Raji (cell line): ENCODE results near the gene MAB21L4.

Source experiments
- POLR2A ChIP-seq: IDR thresholded peaks from 2 replicates; pipeline ENCODE4 v1.6.1; 2011; ENCODE audit warnings: low read depth, low read length, control low read depth; ENCODE audit not compliant: insufficient read depth

MAB21L4 gene

DNA sequence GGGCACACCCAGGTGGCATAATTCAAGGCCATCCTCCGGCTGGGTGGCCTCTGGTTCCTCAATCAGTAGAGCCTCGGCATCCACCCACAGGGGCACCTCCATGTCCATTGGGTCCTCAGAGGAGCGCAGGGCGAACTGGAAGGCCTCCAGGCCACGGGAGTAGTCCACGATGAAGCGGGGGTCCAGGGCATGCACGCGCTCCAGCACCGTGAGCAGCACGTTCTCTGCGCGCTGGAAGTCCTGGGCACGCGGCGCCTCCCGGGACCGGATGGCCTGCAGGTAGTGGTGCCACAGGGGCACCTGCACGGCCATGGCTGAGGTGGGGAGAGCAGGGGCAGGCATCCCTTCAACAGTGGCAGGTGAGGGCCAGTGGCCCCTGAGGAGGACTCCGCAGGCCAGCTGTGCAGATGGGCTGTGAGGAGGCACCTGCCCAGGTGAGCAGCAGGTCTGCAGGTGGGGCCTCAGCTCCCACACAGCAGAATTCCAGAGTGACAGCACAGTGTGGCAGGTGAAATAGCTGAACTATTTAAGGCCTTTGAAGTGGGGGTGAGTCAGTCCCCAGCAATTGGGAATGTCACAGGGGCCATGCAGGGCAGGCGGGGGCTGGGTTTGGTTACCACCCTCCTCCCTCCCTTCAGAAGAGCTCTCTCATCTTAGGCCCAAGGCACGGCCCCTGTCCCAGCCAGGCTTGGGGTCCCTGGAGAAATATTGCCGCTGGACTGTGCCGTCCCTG, at the start of gene MAB21L4:
TSS of gene MAB21L4 (minus strand) at position 501 of the 733 bp plus-strand sequence. CDS start at position 342, 159 bp downstream.
- no peak for TF ChIP-seq POLR2A

DNA sequence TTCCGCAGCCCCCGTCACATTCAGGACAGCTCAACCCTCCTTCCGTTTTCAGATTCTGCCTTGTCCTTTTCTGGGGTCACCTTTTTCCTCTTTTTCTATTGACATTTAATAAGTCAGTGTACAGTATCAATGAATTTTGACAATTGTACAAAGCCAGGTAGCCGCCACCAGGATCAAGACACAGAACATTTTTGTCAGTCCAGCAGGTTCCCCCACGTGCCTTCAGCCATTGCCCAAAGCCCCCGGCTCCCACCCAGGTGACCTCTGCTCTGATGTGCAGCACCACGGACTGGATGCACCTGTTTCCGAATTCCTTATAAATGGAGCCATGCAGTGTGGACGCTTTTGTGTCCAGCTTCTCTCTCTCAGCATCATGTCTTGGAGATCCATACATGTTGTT, 40.1 kb upstream of the MAB21L4 start:
- no peak for TF ChIP-seq POLR2A

DNA sequence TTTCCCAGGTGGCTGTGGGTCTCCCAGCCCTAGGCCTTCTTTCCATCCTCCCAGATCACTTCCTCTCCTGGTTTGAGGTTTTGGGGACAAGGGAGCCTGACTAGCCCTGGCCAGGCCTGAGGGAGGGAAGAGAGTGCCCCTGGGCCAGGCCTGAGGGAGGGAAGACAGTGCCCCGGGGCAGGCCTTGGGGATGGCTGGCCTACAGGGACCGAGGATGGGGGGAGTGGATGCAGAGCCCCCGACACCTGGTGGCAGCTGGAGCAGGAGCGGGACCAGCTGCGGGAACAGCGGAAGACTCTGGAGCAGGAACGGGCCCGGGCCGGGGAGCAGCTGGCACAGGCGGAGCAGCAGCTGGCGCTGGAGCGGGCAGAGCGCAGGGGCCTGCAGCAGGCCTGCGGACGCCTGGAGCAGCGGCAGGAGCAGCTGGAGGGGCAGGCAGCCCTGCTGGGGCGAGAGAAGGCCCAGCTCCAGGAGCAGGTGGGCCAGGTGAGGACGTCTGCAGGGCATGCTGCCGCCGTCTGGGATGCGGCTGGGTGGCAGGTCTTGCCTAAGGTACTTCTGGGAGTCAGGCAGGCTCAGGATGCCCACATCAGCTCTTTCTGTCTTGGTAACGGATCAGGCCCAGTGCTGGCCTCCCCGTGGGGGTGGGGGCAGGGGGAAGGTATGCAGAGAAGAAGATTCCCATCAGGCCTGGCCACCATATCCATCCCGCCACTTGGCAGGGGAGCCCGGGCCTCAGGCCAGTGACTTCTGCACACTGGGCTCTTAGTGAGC, 39.3 kb upstream of the MAB21L4 start:
- no peak for TF ChIP-seq POLR2A

DNA sequence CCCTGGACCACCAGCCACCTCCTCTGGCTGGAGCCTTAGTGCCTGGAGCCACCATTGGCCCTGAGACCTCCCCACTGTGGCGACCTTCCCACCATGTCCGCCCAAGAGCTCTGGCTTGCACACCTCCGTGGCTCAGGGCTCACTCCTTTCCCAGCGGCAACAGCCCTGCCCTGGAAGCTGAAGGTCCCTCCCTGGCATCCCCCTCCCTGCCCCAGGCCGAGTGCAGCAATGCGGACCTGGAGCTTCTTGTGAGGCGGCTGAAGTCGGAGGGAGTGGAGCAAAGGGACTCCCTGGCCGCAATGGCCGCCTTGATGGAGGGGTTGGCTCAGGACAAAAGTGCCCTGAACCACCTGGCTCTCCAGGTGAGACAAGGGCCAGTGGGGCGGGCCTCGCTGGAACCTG, 38.7 kb upstream of the MAB21L4 start:
- no peak for TF ChIP-seq POLR2A

DNA sequence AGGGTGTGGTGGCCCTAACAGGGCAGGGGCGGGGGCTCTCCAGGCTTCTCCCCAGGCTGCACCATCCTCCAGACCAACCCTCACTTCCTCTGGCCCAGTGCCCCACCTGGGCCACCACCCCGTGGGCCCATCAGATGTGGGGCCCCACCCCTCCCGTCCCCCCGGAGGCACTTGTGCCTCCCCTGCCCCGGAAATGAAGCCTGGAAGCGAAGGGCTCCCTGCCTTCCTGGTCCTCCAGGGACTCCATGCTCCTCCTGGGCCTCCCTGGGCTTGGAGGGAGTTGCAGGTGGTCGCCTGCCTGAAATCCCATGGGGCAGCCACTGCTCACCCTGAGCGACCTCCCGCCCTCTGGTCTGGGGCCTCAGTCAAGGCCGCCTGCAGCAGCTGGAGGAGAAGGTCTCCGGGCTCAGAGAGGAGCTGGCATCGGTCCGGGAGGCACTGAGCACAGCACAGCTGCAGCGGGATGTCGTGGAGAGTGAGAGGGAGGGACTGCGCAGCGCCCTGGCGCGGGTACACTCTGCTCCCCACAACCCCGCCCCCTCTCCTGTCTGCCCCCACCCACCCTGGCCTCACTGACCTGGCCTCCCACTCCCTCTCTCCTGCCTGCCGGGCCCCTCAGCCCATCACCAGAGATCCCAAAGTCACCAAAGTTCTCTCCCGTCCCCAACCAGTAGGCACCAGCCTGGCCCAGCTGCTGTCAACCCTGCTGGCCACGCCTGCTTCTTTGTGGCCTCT, 38.2 kb upstream of the MAB21L4 start:
- no peak for TF ChIP-seq POLR2A

DNA sequence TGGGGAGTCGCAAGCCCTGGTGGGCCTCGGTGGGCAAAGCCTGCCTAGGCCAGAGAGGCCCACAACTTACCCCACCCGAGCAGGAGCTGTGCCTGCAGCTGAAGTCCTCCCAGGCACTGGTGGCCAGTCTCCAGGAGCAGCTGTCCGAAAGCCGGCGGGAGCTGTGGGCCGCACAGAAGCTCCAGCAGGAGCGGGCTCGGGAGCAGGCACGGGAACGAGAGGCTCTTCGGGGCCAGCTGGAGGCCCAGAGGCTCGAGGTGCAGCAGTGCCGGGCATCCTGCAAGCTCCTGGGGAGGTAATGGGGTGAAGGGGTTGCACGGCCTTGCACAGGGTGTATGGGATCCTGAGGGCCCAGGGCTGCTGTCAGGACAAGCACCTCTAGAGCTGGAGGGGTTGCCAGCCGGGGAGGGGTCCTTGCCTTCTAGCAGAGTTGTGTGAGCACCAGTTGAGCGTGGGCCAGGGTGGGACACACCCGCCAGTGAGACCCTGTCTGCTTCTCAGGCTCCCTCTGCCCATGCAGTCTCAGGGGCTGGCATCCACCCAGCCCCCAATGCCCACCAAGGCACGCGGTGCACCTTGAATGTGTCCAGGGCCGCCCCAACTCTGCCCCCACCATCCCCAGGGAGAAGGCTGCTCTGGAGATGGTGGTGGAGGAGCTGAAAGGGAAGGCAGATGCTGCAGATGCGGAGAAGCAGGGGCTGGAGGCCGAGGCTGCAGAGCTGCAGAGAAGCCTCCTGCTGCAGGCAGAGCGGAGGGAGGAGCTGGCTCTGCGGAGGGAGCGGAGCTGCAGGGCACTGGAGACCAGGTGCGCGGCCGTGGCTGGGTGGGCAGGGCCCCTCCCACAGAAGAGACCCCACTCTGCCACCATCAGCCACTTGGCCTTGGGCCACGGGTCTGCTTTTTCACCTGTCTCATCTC, 37.4 kb upstream of the MAB21L4 start:
- no peak for TF ChIP-seq POLR2A

DNA sequence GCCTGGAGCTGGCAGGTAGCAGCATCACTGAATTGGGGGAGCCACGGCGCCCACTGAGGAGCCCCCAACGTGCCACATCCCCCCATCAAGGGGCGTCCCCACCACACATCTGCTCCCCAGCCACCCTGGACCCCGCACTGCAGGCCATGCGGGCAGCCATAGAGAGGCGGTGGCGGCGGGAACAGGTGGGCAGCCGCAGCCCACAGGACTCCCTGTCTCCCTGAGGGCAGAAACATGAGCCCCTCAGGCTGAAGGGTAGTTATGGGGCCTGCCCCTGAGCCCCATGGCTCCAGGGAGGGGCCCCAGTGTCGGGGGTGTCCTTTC, 36.7 kb upstream of the MAB21L4 start:
- TF ChIP-seq POLR2A = no peak

DNA sequence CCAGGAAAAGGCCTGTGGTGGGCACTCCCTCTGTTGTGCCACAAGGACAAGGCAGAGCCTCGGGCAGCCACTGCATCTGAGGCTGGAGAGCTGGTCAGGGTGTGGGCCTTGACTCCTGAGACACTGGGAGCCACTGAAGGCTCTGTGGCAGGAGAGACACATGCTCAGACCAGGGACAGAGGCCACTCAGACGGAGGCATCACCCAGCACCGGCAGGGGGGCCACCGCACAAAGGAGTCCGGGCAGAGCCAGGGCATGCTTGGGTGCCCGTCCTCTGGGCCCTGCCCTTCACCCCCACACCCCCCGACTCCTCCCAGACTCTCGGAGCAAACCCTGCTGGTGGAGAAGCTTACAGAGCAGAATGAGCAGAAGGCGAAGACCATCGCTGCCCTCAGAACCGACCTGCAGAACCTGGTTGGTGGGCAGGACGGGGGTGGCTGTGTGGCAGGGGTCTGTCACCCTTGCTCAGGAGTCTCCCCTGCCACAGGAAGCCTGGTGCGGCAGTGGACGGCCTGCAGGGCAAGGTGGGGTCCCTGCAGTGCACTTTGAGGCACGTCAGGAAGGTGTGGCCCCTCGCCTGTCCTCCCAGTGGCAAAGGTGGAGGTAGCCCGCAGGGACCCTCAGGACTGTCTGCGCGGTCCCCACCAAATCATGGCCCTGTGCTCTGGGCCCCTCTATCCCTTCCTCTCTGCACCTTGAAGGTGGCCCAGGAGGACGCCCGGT, 36.2 kb upstream of the MAB21L4 start:
- TF ChIP-seq POLR2A = no peak

DNA sequence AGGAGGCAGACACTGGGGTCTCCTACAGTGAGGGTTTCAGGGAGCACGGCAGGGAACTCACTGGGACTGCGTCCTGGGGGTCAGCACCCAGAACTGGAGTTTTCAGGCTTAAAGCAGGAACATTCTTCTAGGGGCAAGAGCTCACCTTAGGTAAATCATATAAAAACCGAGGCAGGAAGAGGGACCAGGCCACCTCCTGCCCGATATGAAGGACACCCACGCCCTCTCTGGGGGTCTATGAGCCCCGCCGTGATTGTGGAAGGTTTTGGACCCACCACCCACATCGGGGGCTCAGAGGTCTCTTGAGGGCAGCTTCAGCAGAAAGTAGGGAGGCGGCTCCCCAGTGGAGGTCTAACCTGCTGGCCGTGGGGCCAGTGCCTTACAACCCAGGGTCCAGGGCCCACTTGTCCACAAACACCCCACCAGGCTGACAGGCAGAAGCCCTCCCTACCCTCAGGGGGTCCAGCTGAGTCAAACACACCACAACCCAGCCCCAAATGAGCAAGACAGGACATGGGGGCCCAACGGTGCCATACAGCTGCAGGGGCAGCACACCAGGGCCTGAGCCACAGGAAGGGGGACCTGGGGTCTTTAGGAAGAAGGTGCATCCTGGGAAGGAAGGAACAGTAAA, 35.5 kb upstream of the MAB21L4 start:
- no peak for TF ChIP-seq POLR2A

DNA sequence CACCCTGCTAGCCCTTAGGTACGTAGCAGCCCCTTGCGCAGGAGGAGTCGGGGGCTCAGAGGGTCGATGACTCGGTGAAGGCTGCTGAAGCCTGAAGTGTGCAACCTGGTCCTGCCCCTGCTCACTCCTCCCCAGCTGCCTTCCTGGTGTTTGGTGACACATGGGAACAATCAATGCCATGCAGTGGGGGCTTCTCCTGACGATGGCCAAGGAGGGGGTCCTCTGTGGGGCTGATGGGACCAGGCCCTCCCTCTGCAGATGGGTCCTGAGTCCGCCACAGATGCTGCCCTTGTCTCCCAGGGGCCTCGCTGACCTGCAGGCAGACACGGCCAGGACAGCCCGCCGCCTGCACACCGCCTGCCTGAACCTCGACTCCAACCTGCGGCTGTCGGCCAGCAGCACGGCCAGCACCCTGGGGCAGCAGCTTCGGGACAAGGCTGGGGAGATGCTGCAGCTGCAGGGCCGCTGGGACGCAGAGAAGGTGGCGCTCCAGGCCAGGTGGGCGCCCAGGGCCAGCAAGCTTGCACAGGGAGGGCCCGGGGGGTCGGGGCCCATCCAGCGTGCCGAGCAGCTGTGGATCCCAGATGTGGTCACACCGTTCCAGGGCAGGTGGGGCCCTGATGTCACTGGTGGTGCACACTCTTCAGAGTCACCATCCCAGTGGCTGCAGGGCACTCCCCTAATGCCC, 34.8 kb upstream of the MAB21L4 start:
- no peak for TF ChIP-seq POLR2A

DNA sequence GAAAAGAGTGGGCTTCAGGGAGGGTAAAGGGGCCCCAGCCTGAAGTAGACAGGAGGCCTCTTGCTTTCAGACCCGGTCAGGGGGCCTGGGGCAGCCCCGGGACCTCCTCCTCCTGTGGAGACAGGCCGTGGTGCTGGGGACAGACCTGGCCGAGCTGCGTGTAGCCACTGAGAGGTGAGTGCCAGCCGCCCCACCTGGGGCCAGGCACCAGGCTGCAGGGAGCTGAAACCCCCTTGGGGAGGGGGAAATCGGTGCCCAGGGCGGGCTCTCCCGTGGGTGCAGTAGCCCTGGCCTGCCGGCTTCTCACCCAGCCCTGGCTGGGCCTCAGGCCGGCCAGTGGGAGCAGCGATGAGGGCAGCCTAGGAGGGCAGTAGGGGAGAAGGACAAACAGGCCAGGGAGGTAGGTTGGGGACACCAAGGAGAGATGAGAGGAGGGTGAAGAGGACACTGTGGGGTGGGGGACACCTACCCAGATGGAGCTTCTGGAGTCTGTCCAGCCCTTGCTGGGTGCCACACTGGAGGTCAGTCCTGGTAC, 34.2 kb upstream of the MAB21L4 start:
- no peak for TF ChIP-seq POLR2A

DNA sequence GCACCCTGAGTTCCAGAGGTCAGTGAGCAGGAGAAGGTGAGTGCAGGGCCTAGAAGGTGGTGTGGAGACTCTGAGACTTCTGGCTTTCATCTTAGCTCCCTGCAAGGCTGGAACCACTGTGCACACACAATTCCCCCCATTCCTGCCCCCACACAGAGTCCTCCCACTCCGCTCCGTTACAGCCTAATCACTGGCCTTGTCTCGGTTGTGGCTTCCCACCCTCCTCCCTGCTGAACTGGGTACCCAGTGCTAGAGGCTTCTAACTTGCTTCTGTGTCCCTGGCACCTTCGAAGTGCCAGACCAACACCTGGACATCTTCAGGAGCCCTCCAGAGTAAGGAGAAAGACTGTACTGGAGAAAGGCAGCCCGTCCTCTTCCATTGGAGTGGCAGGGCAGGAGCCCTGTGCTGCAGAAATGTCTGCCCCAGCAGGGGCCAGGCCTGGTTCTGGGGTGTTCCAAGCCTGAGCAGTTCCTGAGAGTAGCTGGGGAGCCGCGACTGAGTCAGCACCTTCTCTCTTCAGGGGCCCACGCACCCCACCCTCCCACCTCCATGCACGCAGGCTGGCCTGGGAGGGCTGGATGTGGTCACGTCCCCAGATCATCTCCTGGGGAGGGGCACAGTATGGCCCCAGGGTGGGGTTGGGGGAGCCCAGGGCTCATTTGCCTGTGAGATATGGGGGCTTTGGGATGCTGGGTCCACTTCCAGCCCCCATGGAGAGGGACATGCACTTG, 33.6 kb upstream of the MAB21L4 start:
- TF ChIP-seq POLR2A = no peak

DNA sequence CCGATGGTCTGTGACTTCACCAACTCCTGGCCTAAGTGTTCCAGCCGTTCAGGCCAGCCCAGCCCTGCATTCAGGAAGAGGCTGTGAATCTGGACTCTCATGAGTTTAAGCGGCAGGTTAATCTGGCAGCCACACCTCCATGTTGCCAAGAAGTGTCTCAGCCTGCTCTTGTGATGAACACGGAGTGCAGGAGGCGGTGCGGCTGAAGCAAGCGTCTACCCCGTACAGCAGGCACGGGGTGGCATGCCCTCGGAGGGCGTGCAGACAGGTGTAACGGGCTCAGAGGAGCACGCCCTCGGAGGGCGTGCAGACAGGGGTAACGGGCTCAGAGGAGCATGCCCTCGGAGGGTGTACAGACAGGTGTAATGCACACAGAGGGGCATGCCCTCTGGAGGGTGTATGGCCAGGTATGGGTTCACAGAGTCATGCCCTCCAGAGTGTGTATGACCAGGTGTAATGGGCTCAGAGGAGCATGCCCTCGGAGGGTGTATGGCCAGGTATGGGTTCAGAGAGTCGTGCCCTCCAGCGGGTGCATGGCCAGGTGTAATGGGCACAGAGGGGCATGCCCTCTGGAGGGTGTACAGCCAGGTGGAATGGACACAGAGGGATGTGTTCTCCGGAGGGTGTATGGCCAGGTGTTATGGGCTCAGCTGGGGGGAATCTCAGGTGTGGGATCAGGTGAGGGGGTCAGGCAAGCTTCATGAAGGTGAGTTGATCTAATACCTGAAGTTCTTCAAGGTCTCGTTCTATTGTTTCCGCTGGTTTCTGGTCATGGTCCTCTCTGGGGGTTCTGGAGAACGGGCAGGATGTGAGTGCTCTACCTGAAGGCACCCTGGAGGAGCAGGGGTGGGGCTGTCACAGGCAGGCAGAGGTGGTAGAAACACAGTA, 32.8 kb upstream of the MAB21L4 start:
- no peak for TF ChIP-seq POLR2A
